Stimulated activated CD8-positive, alpha-beta memory T cell treated with anti-CD3 and anti-CD28 coated beads, Interleukin-15, amount 100 ng/mL, for 1 hour (primary cell): ENCODE measurements around the gene MINAR1.

Experiments used
- DNase-seq: peaks from one replicate; pipeline ENCODE4 v3.0.0-alpha.2; 2020; ENCODE audit warnings: low read depth

MINAR1 gene

GRCh38 chr15:79463043-79463780 is 31.1 kb downstream of the MINAR1 start:
- no peak for DNase-seq

- no peak for DNase-seq
Observed at GRCh38 chr15:79463781-79464270, 31.7 kb downstream of the MINAR1 start.

GRCh38 chr15:79466488-79466887 is 34.4 kb downstream of the MINAR1 start:
- no peak for DNase-seq

- no peak for DNase-seq
Observed at GRCh38 chr15:79467865-79468586, 35.9 kb downstream of the MINAR1 start.

GRCh38 chr15:79472446-79472845 is 40.3 kb downstream of the MINAR1 start:
- no peak for DNase-seq

GRCh38 chr15:79474252-79474651 is 42.1 kb downstream of the MINAR1 start:
- no peak for DNase-seq

- no peak for DNase-seq
Observed at GRCh38 chr15:79475306-79475705, 43.2 kb downstream of the MINAR1 start.

- DNase-seq, result no peak
Observed at GRCh38 chr15:79478108-79478507, 46.0 kb downstream of the MINAR1 start.

GRCh38 chr15:79479616-79480015 is 47.5 kb downstream of the MINAR1 start:
- DNase-seq, result no peak

GRCh38 chr15:79481793-79482192 is 49.7 kb downstream of the MINAR1 start:
- DNase-seq, result no peak
